Progenitor cell of endocrine pancreas (in vitro differentiated cells): ENCODE data around the gene TMEM38B. TPM values are rescaled to one million over a fixed set of nuclear protein-coding genes. Genes with fewer than 3 reads are reported as not detected.
A peak's percentile ranks its signal among the peaks of the same experiment; 100 is the strongest.

Source experiments
- DNase-seq: peaks from one replicate; pipeline ENCODE4 v3.0.0; 2021; ENCODE audit warnings: low spot score; ENCODE audit not compliant: unreplicated experiment
- H3K27ac Mint-ChIP-seq: 2 replicates; pipeline ENCODE4 v1.8.0; 2021; ENCODE audit warnings: mild to moderate bottlenecking, moderate library complexity, mixed read lengths
- H3K27me3 Mint-ChIP-seq: 2 replicates; pipeline ENCODE4 v1.8.0; 2021; ENCODE audit warnings: mixed read lengths
- H3K36me3 Mint-ChIP-seq: 2 replicates; pipeline ENCODE4 v1.8.0; 2022; ENCODE audit warnings: mixed read lengths; ENCODE audit not compliant: insufficient read depth
- H3K4me1 Mint-ChIP-seq: 2 replicates; pipeline ENCODE4 v1.8.0; 2021; ENCODE audit warnings: low read depth, mixed read lengths
- H3K4me3 Mint-ChIP-seq: 2 replicates; pipeline ENCODE4 v1.8.0; 2021; ENCODE audit warnings: low read depth, mild to moderate bottlenecking, moderate library complexity, mixed read lengths
- H3K9me3 Mint-ChIP-seq: 2 replicates; pipeline ENCODE4 v1.8.0; 2021; ENCODE audit warnings: low read depth, mixed read lengths
- CTCF ChIP-seq: fragments of 200-600 bp; sonication (generic); IDR thresholded peaks from one replicate; pipeline ENCODE4 v1.5.0; 2021; ENCODE audit warnings: antibody characterized with exemption, mild to moderate bottlenecking; ENCODE audit not compliant: unreplicated experiment
- total RNA-seq: library from RNA; stranded (reverse); gene quantifications from 2 replicates; pipeline ENCODE4 v1.2.1, GENCODE V29; 2021

The TMEM38B gene
- total RNA-seq, 1 donor from 2014 or later, result 19.3 TPM

- Mint-ChIP-seq H3K4me3 (no peak overlapping the region), H3K36me3 (no peaks in the 10 kb centered on the region), H3K9me3 (no peaks in the 10 kb centered on the region), H3K27ac (no peak overlapping the region), H3K27me3 (peaks cover 4% of the 10 kb centered on the region), H3K4me1 (peaks cover 8% of the 10 kb centered on the region)
- DNase-seq, result no peak
- TF ChIP-seq CTCF, result no peak
These were observed 12.6 kb upstream of the TMEM38B start for GRCh38 chr9:105681724-105682123.

- no peak overlapping the region for H3K27ac Mint-ChIP-seq
- H3K4me1 Mint-ChIP-seq, result peaks cover 4% of the 10 kb centered on the region
- no peak for TF ChIP-seq CTCF
- H3K9me3 Mint-ChIP-seq, result no peaks in the 10 kb centered on the region
- H3K27me3 Mint-ChIP-seq, result peaks cover 3% of the 10 kb centered on the region
- no peak overlapping the region for H3K4me3 Mint-ChIP-seq
- DNase-seq, result no peak
- no peaks in the 10 kb centered on the region for H3K36me3 Mint-ChIP-seq
These were observed 10.6 kb upstream of the TMEM38B start for GRCh38 chr9:105683688-105684275.

GRCh38 chr9:105686936-105687335 lies 7.4 kb upstream of the TMEM38B start:
- Mint-ChIP-seq H3K4me3 (no peak overlapping the region), H3K27me3 (peaks cover 10% of the 10 kb centered on the region), H3K27ac (no peak overlapping the region), H3K36me3 (no peaks in the 10 kb centered on the region), H3K4me1 (no peaks in the 10 kb centered on the region), H3K9me3 (no peaks in the 10 kb centered on the region)
- TF ChIP-seq CTCF, result no peak
- DNase-seq, result no peak

- Mint-ChIP-seq H3K27me3 (peaks cover 26% of the 10 kb centered on the region), H3K9me3 (no peaks in the 10 kb centered on the region), H3K4me3 (no peak overlapping the region), H3K4me1 (peaks cover 11% of the 10 kb centered on the region), H3K27ac (no peak overlapping the region), H3K36me3 (no peaks in the 10 kb centered on the region)
- DNase-seq, result no peak
- peak; percentile 54 for TF ChIP-seq CTCF
These were observed 3.6 kb upstream of the TMEM38B start for GRCh38 chr9:105690742-105691141.

- Mint-ChIP-seq H3K4me1 (peaks cover 11% of the 10 kb centered on the region), H3K27ac (peak overlapping the region; percentile 0), H3K4me3 (peak overlapping the region; percentile 75), H3K27me3 (peaks cover 26% of the 10 kb centered on the region), H3K36me3 (no peaks in the 10 kb centered on the region), H3K9me3 (no peaks in the 10 kb centered on the region)
- DNase-seq, result no peak
- TF ChIP-seq CTCF, result no peak
These were observed 729 bp upstream of the TMEM38B start for GRCh38 chr9:105693435-105694189.
